ENCODE measurements around the gene AMDHD2.

AMDHD2 gene

GRCh38 chr16:2483939-2484897 lies 36.0 kb upstream of the AMDHD2 start:
- DNase-seq, result no peak

- DNase-seq, result no peak
Observed at GRCh38 chr16:2484898-2485508, 35.2 kb upstream of the AMDHD2 start.

- no peak for DNase-seq
Observed at GRCh38 chr16:2485811-2486507, 34.2 kb upstream of the AMDHD2 start.

GRCh38 chr16:2486645-2487516 lies 33.3 kb upstream of the AMDHD2 start:
- DNase-seq, result no peak

- DNase-seq, result no peak
Observed at GRCh38 chr16:2487517-2487842, 32.7 kb upstream of the AMDHD2 start.

GRCh38 chr16:2487903-2488531 lies 32.2 kb upstream of the AMDHD2 start:
- no peak for DNase-seq

- DNase-seq, result no peak
Observed at GRCh38 chr16:2489581-2489980, 30.6 kb upstream of the AMDHD2 start.

GRCh38 chr16:2490190-2491105 lies 29.7 kb upstream of the AMDHD2 start:
- DNase-seq, result no peak

GRCh38 chr16:2492292-2492691 lies 27.9 kb upstream of the AMDHD2 start:
- no peak for DNase-seq

- DNase-seq, result no peak
Observed at GRCh38 chr16:2493605-2494004, 26.6 kb upstream of the AMDHD2 start.

GRCh38 chr16:2494616-2495015 lies 25.6 kb upstream of the AMDHD2 start:
- DNase-seq, result no peak

GRCh38 chr16:2495041-2495440 lies 25.1 kb upstream of the AMDHD2 start:
- no peak for DNase-seq

- no peak for DNase-seq
Observed at GRCh38 chr16:2496223-2497115, 23.7 kb upstream of the AMDHD2 start.

GRCh38 chr16:2497116-2497630 lies 23.0 kb upstream of the AMDHD2 start:
- DNase-seq, result no peak

GRCh38 chr16:2497695-2498484 lies 22.3 kb upstream of the AMDHD2 start:
- no peak for DNase-seq

GRCh38 chr16:2498531-2499253 lies 21.5 kb upstream of the AMDHD2 start:
- no peak for DNase-seq

GRCh38 chr16:2499454-2499853 lies 20.7 kb upstream of the AMDHD2 start:
- no peak for DNase-seq

GRCh38 chr16:2499890-2500429 lies 20.2 kb upstream of the AMDHD2 start:
- DNase-seq, result no peak
